Kidney (tissue), 14 donors: ENCODE measurements around the gene LPIN2. TPM values are rescaled to one million over a fixed set of nuclear protein-coding genes. Genes with fewer than 3 reads are reported as not detected.

Experiments
- DNase-seq, 5 donors: peaks; one replicate each; pipeline ENCODE4 v3.0.0-alpha.2; 2013 to 2020
- FAIRE-seq: peaks from 2 replicates; lab custom pipeline; 2012; peaks lifted over from hg19 to GRCh38; lab: Jason Lieb, UNC
- H3K27ac ChIP-seq, 2 donors: one replicate each; pipeline ENCODE4 v1.7.0; 2013; ENCODE audit warnings: low read depth in 2 of 2, low read length in 2 of 2, inconsistent platforms in 1 of 2
- H3K27me3 ChIP-seq: one replicate; pipeline ENCODE4 v1.7.1; 2013; ENCODE audit warnings: low read length, inconsistent platforms; ENCODE audit not compliant: control insufficient read depth, insufficient read depth
- H3K36me3 ChIP-seq, 3 donors: one replicate each; pipeline versions ENCODE4 v1.7.0 to v1.7.1; 2013; ENCODE audit warnings: low read length in 3 of 3, control low read depth in 1 of 3, inconsistent platforms in 1 of 3; ENCODE audit not compliant: insufficient read depth in 3 of 3, control insufficient read depth in 2 of 3
- H3K4me1 ChIP-seq, 3 donors: one replicate each; pipeline versions ENCODE4 v1.7.0 to v1.7.1; 2013; ENCODE audit warnings: low read length in 3 of 3, inconsistent platforms in 1 of 3, low read depth in 1 of 3; ENCODE audit not compliant: control insufficient read depth in 2 of 3, insufficient read depth in 2 of 3
- H3K4me3 ChIP-seq, 3 donors: one replicate each; pipeline versions ENCODE4 v1.7.0 to v1.8.1; 2013; ENCODE audit warnings: low read length in 3 of 3, control low read depth in 1 of 3, inconsistent platforms in 1 of 3
- H3K9ac ChIP-seq, 3 donors: one replicate each; pipeline versions ENCODE4 v1.7.0 to v1.7.1; 2013; ENCODE audit warnings: low read length in 3 of 3, control low read depth in 1 of 3, inconsistent platforms in 1 of 3
- H3K9me3 ChIP-seq, 3 donors: one replicate each; pipeline versions ENCODE4 v1.7.0 to v1.7.1; 2013; ENCODE audit warnings: low read length in 3 of 3, control low read depth in 1 of 3, inconsistent platforms in 1 of 3; ENCODE audit not compliant: control insufficient read depth in 2 of 3, insufficient read depth in 1 of 3
- CTCF ChIP-seq: IDR thresholded peaks from 3 replicates; pipeline ENCODE4 v1.5.1; 2012; ENCODE audit warnings: mild to moderate bottlenecking, moderate library complexity, borderline replicate concordance; ENCODE audit not compliant: insufficient read depth; ENCODE audit errors: extremely low read depth
- intact Hi-C: fragments of 100-400 bp; cut with DNase I; formaldehyde crosslinking; loops from one replicate; pipeline ENCODE4 v1.11.1; 2022
- polyA plus RNA-seq: library from polyadenylated mRNA; stranded (reverse); fragments of 350-450 nt; fragmentation: Illumina TruSeq; extraction: RNeasy Lipid Tissue Mini Kit (QIAGEN cat#74804); gene quantifications from one replicate; pipeline ENCODE4 v1.2.3, GENCODE V29; 2014; ENCODE audit warnings: low read depth, low replicate concordance; ENCODE audit not compliant: insufficient read depth
- total RNA-seq: library from RNA; stranded (reverse); fragmentation: NEBNext Ultra II Directional; extraction: Animal tissue kit (Norgen Biotek cat#: 25700); gene quantifications from one replicate; pipeline ENCODE4 v1.2.1, GENCODE V29; 2021
- donor health status: control.
- donor health status: control.
- donor health status: control.
- donor health status: control.
- donor health status: control.
- donor health status: DM: yes; HTN: yes; CAD: no.
- donor health status: Normal renal cell carcinoma (clear cell type).

The LPIN2 gene
- total and polyA plus RNA-seq, 2 donors from 2014 or later = 14.3 to 52.3 TPM

DNA sequence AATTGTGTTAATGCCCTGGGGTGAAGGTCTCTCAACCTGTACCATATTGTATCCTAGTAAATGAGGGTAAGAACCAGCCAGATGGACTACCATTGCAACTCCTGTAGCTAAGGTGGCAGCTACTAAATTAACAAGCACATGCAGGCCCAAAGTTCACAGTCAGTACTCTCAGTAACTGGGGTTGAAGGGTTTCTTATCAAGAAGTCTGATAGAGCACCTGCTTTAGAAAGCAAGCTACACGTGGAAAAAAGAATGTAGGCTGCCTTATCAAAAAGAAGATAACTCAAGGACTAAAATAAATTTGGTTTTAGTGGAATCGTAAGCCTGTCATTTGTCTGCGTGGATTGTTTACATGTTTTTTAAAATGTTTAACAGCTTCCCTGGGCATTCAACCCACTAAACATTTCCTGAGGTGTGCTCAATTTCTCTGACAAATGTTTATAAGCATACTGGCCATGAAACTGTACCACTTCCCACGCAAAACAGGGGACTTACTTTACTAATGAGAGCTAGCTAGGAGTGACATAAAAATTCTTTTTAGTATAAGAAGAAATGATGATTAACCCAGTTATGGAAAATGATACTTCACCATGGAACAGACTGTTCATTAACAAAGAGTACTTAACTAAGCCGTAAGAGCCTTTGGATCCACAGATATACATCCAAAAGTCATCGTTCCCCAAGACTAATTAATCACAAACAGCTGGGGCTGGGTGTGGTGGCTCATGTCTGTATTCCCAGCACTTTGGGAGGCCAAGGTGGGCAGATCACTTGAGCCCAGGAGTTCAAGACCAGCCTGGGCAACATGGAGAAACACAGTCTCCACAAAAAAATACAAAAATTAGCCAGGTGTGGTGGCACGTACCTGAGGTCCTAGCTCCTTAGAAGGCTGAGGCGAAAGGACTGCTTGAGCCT lies 36.5 kb downstream of the LPIN2 start:
- Histone ChIP-seq H3K27me3 (no peaks in the 10 kb centered on the region), H3K36me3 (no peaks in the 10 kb centered on the region), H3K9me3 (no peaks in the 10 kb centered on the region), H3K4me1 (peaks cover 15 to 68% (median 36%) of the 10 kb centered on the region in 3 donors), H3K9ac (no peak overlapping the region), H3K27ac (peak overlapping the region; percentile 24 to 68), H3K4me3 (no peak overlapping the region)
- no peak for TF ChIP-seq CTCF
- FAIRE-seq (no peak), DNase-seq (no peak)
- intact Hi-C loops = no loop called here

- H3K4me3 ChIP-seq = no peak overlapping the region
- no peaks in the 10 kb centered on the region for H3K9me3 ChIP-seq
- no peak for DNase-seq
- intact Hi-C loops = no loop called here
- H3K4me1 ChIP-seq = peaks cover 9 to 67% (median 36%) of the 10 kb centered on the region in 3 donors
- H3K36me3 ChIP-seq = no peaks in the 10 kb centered on the region
- H3K27me3 ChIP-seq = no peaks in the 10 kb centered on the region
- no peak overlapping the region for H3K27ac ChIP-seq
- FAIRE-seq = no peak
- TF ChIP-seq CTCF = no peak
- H3K9ac ChIP-seq = no peak overlapping the region
These were observed 38.2 kb downstream of the LPIN2 start for GRCh38 chr18:2974731-2975130.

DNA sequence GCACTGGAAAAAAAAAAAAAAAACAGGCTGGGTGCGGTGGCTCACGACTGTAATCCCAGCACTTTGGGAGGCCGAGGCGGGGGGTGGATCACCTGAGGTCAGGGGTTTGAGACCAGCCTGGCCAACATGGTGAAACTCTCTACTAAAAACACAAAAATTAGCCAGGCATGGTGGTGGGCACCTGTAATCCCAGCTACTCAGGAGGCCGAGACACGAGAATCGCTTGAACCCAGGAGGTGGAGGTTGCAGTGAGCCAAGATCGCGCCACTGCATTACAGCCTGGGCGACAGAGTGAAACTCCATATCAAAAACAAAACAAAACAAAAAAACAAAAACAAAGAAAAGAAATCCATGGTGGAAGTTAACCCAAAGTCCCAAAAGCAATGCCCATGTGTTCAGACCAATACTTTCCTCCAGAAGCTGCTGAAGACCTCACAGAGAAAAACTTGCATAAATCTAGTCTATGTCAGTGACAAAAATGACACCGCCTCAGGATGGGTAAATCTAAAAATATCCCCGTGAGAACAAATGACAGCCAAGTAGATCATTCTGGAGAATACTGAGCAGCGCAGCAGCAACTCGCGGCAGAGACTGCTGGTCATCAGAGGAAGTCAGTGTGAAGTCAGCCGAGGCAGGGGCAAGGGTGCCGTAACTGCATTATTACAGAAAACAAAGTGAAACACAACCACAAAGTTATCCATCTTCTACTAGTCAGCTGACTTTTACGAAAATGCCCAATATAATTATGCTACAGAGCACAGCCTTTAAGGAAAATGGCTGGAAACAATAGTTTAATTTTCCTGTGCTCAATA lies 41.0 kb downstream of the LPIN2 start:
- Histone ChIP-seq H3K4me1 (peaks cover 0 to 72% (median 35%) of the 10 kb centered on the region in 3 donors), H3K36me3 (no peaks in the 10 kb centered on the region), H3K27ac (peak overlapping the region; percentile 80 to 97), H3K9me3 (no peaks in the 10 kb centered on the region), H3K27me3 (no peaks in the 10 kb centered on the region), H3K4me3 (peak overlapping the region in 2 of 3 donors; percentile 48 to 55), H3K9ac (peak overlapping the region in 2 of 3 donors; percentile 39 to 65)
- intact Hi-C loops = no loop called here
- FAIRE-seq (peak; percentile 15), DNase-seq (peak in 4 of 5 donors; percentile 48 to 90 (median 74))
- TF ChIP-seq CTCF = no peak
